ENCODE measurements around the gene ANKRD27.
"Not testable (repeated sequence)": the region's sequence is repeated elsewhere in the genome, so short reads cannot be mapped to it uniquely, and the experiment has no call there.

- not testable (repeated sequence) for TF ChIP-seq POLR2AphosphoS5 (IDR thresholded peaks at IDR 0.05; ENCODE audit: borderline replicate concordance, low read depth, low read length); EZH2 (IDR thresholded peaks at IDR 0.05); FOXP2 (optimal IDR thresholded peaks at IDR 0.05; ENCODE audit: control extremely low read depth, extremely low read length, insufficient read depth)
Observed at GRCh38 chr19:32694851-32695250, 19.9 kb upstream of the ANKRD27 start.

All from SK-N-MC (cell line).